PC-3 (cell line): Measurements from ENCODE around the gene BBOX1.

Experiments
- CTCF ChIP-seq: fragments of 300-600 bp; sonication (generic); conservative IDR thresholded peaks from 2 replicates; pipeline ENCODE4 v1.5.1; 2017; ENCODE audit warnings: antibody characterized with exemption, low read depth, mild to moderate bottlenecking, low read length
- EZH2 ChIP-seq: fragments of 300-600 bp; sonication (generic); IDR thresholded peaks from one replicate; pipeline ENCODE4 v1.6.1; 2017; ENCODE audit warnings: antibody characterized with exemption, mild to moderate bottlenecking, low read length; ENCODE audit not compliant: unreplicated experiment
- EZH2phosphoT487 ChIP-seq: fragments of 300-600 bp; sonication (generic); IDR thresholded peaks from 2 replicates; pipeline ENCODE4 v1.6.1; 2018; ENCODE audit warnings: mild to moderate bottlenecking, antibody characterized with exemption, low read length, borderline replicate concordance

- no peak for TF ChIP-seq CTCF
- TF ChIP-seq EZH2: no peak
- no peak for TF ChIP-seq EZH2phosphoT487
These were observed 78.8 kb downstream of the BBOX1 start for GRCh38 chr11:27119396-27119795.
